ENCODE measurements around the gene CHST7.
"Not testable (repeated sequence)": the region's sequence is repeated elsewhere in the genome, so short reads cannot be mapped to it uniquely, and the experiment has no call there.

DNA sequence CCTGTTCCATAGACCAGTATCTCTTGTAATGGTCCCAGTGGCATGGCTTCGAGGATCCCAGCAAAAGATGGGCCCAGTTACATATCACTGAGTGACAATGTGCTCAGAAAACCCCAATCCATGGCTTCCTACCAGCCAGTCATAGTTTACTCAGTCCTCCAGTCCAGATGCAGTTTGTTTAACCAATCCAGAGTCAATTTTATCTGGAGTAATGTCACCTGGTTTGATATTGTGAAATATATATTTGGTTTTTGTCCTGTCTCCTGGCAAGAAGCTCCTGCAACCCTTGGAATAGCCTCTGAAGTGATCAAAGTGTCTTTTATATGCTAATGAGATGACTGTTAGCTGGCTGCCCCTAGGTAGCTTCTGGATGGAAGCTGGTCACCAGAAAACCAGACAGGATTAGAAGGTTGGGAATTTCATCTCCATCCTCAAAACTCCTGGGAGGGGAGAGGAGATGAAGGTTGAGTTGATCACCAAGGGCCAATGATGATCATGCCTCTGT, 43.1 kb upstream of the CHST7 start:
- TF ChIP-seq POLR2AphosphoS5 (IDR thresholded peaks at IDR 0.05; ENCODE audit: low read depth, low read length); RNF2 (IDR thresholded peaks at IDR 0.05; ENCODE audit: borderline replicate concordance, low read depth, low read length, missing control alignments, poor library complexity, severe bottlenecking); CEBPB (IDR thresholded peaks at IDR 0.05; ENCODE audit: low read depth, low read length); EZH2 (IDR thresholded peaks at IDR 0.05; ENCODE audit: low read depth, low read length, severe bottlenecking); EGR1 (IDR thresholded peaks at IDR 0.05; ENCODE audit: borderline replicate concordance, low read depth, low read length); RAD21 (IDR thresholded peaks at IDR 0.05 in 1 of 2, conservative IDR thresholded peaks at IDR 0.05 in 1 of 2; ENCODE audit: low read depth in 2 of 2, low read length in 2 of 2); GABPA (IDR thresholded peaks at IDR 0.05; ENCODE audit: borderline replicate concordance, insufficient read depth, low read length); FOSL1 (IDR thresholded peaks at IDR 0.05; ENCODE audit: insufficient read depth, low read depth, low read length); SIX5 (IDR thresholded peaks at IDR 0.05; ENCODE audit: low read depth, low read length): not testable (repeated sequence)
- TF ChIP-seq, protein P1, sequence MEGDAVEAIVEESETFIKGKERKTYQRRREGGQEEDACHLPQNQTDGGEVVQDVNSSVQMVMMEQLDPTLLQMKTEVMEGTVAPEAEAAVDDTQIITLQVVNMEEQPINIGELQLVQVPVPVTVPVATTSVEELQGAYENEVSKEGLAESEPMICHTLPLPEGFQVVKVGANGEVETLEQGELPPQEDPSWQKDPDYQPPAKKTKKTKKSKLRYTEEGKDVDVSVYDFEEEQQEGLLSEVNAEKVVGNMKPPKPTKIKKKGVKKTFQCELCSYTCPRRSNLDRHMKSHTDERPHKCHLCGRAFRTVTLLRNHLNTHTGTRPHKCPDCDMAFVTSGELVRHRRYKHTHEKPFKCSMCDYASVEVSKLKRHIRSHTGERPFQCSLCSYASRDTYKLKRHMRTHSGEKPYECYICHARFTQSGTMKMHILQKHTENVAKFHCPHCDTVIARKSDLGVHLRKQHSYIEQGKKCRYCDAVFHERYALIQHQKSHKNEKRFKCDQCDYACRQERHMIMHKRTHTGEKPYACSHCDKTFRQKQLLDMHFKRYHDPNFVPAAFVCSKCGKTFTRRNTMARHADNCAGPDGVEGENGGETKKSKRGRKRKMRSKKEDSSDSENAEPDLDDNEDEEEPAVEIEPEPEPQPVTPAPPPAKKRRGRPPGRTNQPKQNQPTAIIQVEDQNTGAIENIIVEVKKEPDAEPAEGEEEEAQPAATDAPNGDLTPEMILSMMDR (IDR thresholded peaks at IDR 0.05; ENCODE audit: control extremely low read depth in 1 of 3, insufficient read depth in 1 of 3, low read depth in 1 of 3, low read length in 3 of 3): not testable (repeated sequence)

Measured in H1 (cell line).